SU-DHL-6 (cell line): ENCODE data around the gene ULK3.
A peak's percentile ranks its signal among the peaks of the same experiment; 100 is the strongest.

ENCODE experiments used
- H2AFZ ChIP-seq: fragments of 200-600 bp; sonication (generic); 2 replicates; pipeline ENCODE4 v1.6.1; 2014; ENCODE audit warnings: low read depth, mild to moderate bottlenecking, moderate library complexity, mixed read lengths, antibody characterized with exemption, low read length; ENCODE audit not compliant: severe bottlenecking
- H3F3A ChIP-seq: fragments of 200-600 bp; shearing (Covaris generic); 2 replicates; pipeline ENCODE4 v1.6.0; 2016; ENCODE audit warnings: antibody characterized with exemption, mild to moderate bottlenecking; ENCODE audit not compliant: insufficient read depth
- H3K27ac ChIP-seq: fragments of 200-600 bp; sonication (generic); 2 replicates; pipeline ENCODE4 v1.5.1; 2016; ENCODE audit warnings: low read depth, mild to moderate bottlenecking, low read length, moderate library complexity, mixed read lengths
- H3K27me3 ChIP-seq: fragments of 200-600 bp; sonication (generic), shearing (Covaris generic); 2 replicates; pipeline ENCODE4 v1.6.0; 2014; ENCODE audit warnings: mild to moderate bottlenecking, low read length
- H3K36me3 ChIP-seq: fragments of 200-600 bp; sonication (generic); 2 replicates; pipeline ENCODE4 v1.6.1; 2014; ENCODE audit warnings: mild to moderate bottlenecking, low read length, mixed read lengths
- H3K4me2 ChIP-seq: fragments of 300-600, 200-600 bp; shearing (Covaris generic), sonication (generic); 2 replicates; pipeline ENCODE4 v1.6.0; 2014; ENCODE audit warnings: low read length, low read depth, mild to moderate bottlenecking; ENCODE audit not compliant: poor library complexity, severe bottlenecking
- H3K4me3 ChIP-seq: fragments of 200-600 bp; sonication (generic); 2 replicates; pipeline ENCODE4 v1.5.1; 2014; ENCODE audit warnings: antibody characterized with exemption, low read length, mild to moderate bottlenecking, mixed read lengths; ENCODE audit not compliant: insufficient read depth, poor library complexity, severe bottlenecking
- H3K79me2 ChIP-seq: fragments of 200-600 bp; sonication (generic); 2 replicates; pipeline ENCODE4 v1.6.1; 2014; ENCODE audit warnings: mild to moderate bottlenecking, low read length, moderate library complexity; ENCODE audit not compliant: insufficient read depth
- H3K9ac ChIP-seq: fragments of 200-600 bp; sonication (generic); 2 replicates; pipeline ENCODE4 v1.7.0; 2014; ENCODE audit warnings: mild to moderate bottlenecking, low read length
- H3K9me2 ChIP-seq: fragments of 200-600 bp; sonication (generic); replicated peaks from 2 replicates; pipeline ENCODE4 v1.6.1; 2014; ENCODE audit warnings: low read length; ENCODE audit not compliant: insufficient read depth
- H3K9me3 ChIP-seq: fragments of 200-600 bp; sonication (generic); 2 replicates; pipeline ENCODE4 v1.6.1; 2014; ENCODE audit warnings: low read length, mixed read lengths; ENCODE audit not compliant: insufficient read depth
- H4K20me1 ChIP-seq: fragments of 200-600 bp; sonication (generic); 2 replicates; pipeline ENCODE4 v1.6.1; 2014; ENCODE audit warnings: low read depth, mild to moderate bottlenecking, antibody characterized with exemption, low read length, moderate library complexity, mixed read lengths
- CTCF ChIP-seq: fragments of 200-600 bp; sonication (generic); IDR thresholded peaks from one replicate; pipeline ENCODE4 v1.5.1; 2017; ENCODE audit warnings: antibody characterized with exemption, mild to moderate bottlenecking, low read length, moderate library complexity; ENCODE audit not compliant: insufficient read depth, poor library complexity, severe bottlenecking
- EZH2phosphoT487 ChIP-seq: fragments of 200-600 bp; sonication (generic), shearing (Covaris generic); conservative IDR thresholded peaks from 2 replicates; pipeline ENCODE4 v1.6.1; 2018; ENCODE audit warnings: mild to moderate bottlenecking, antibody characterized with exemption, low read length, moderate library complexity, mixed read lengths

ULK3 gene

GRCh38 chr15:74790080-74790916 is 52.7 kb downstream of the ULK3 start:
- Histone ChIP-seq H3K27me3 (no peaks in the 10 kb centered on the region), H3K9ac (peak overlapping the region; percentile 77), H3K4me3 (peak overlapping the region; percentile 51), H4K20me1 (no peaks in the 10 kb centered on the region), H3K27ac (peak overlapping the region; percentile 96), H2AFZ (no peak overlapping the region), H3K9me3 (no peaks in the 10 kb centered on the region), H3K4me2 (peak overlapping the region; percentile 73), H3K79me2 (peaks cover 85% of the 10 kb centered on the region), H3K9me2 (no peaks in the 10 kb centered on the region), H3F3A (peaks cover 61% of the 10 kb centered on the region), H3K36me3 (no peaks in the 10 kb centered on the region)
- TF ChIP-seq CTCF (no peak), EZH2phosphoT487 (no peak)

GRCh38 chr15:74789741-74790079 is 53.2 kb downstream of the ULK3 start:
- Histone ChIP-seq H3K9me2 (no peaks in the 10 kb centered on the region), H3K9me3 (no peaks in the 10 kb centered on the region), H3K27me3 (no peaks in the 10 kb centered on the region), H3K79me2 (peaks cover 85% of the 10 kb centered on the region), H3K27ac (peak overlapping the region; percentile 96), H3K36me3 (no peaks in the 10 kb centered on the region), H4K20me1 (no peaks in the 10 kb centered on the region), H3F3A (peaks cover 67% of the 10 kb centered on the region), H3K4me3 (peak overlapping the region; percentile 51), H2AFZ (no peak overlapping the region), H3K4me2 (peak overlapping the region; percentile 73), H3K9ac (peak overlapping the region; percentile 77)
- no peak for TF ChIP-seq CTCF

GRCh38 chr15:74789171-74789631 is 53.8 kb downstream of the ULK3 start:
- H3K4me3 ChIP-seq = peak overlapping the region; percentile 51

More at GRCh38 chr15:74789171-74789631, 53.8 kb downstream of the ULK3 start:
- TF ChIP-seq CTCF (no peak), EZH2phosphoT487 (no peak)
- Histone ChIP-seq H3K36me3 (no peaks in the 10 kb centered on the region), H3K9ac (peak overlapping the region; percentile 77), H3K4me2 (peak overlapping the region; percentile 73), H3K9me2 (no peaks in the 10 kb centered on the region), H3K79me2 (peaks cover 85% of the 10 kb centered on the region), H2AFZ (no peak overlapping the region), H3K9me3 (no peaks in the 10 kb centered on the region), H4K20me1 (no peaks in the 10 kb centered on the region), H3F3A (peaks cover 72% of the 10 kb centered on the region), H3K27me3 (no peaks in the 10 kb centered on the region), H3K27ac (peak overlapping the region; percentile 96)
